ENCODE measurements around the gene NFIX.

Gene NFIX

GRCh38 chr19:13099073-13099999 is 104.1 kb downstream of the NFIX start:
- no peak for TF ChIP-seq CTCF (IDR thresholded peaks at IDR 0.05; ENCODE audit: borderline replicate concordance, control extremely low read depth, extremely low read depth, insufficient read depth, missing control alignments)
- in situ Hi-C loops (cut with MboI; ENCODE audit: low sequenced_read_pairs, unreplicated experiment), result no loop called here
- peak; percentile 86 for DNase-seq (ENCODE audit: low spot score)

- TF ChIP-seq CTCF (IDR thresholded peaks at IDR 0.05; ENCODE audit: borderline replicate concordance, control extremely low read depth, extremely low read depth, insufficient read depth, missing control alignments), result no peak
- in situ Hi-C loops (cut with MboI; ENCODE audit: low sequenced_read_pairs, unreplicated experiment), result no loop called here
- peak; percentile 87 for DNase-seq (ENCODE audit: low spot score)
Observed at GRCh38 chr19:13100031-13100588, 104.8 kb downstream of the NFIX start.

- DNase-seq (ENCODE audit: low spot score), result no peak
- TF ChIP-seq CTCF (IDR thresholded peaks at IDR 0.05; ENCODE audit: borderline replicate concordance, control extremely low read depth, extremely low read depth, insufficient read depth, missing control alignments), result peak; percentile 31
- in situ Hi-C loops (cut with MboI; ENCODE audit: low sequenced_read_pairs, unreplicated experiment), result no loop called here
Observed at GRCh38 chr19:13100841-13101589, 105.7 kb downstream of the NFIX start.

GRCh38 chr19:13101590-13102415 is 106.5 kb downstream of the NFIX start:
- TF ChIP-seq CTCF (IDR thresholded peaks at IDR 0.05; ENCODE audit: borderline replicate concordance, control extremely low read depth, extremely low read depth, insufficient read depth, missing control alignments), result no peak
- in situ Hi-C loops (cut with MboI; ENCODE audit: low sequenced_read_pairs, unreplicated experiment), result no loop called here
- DNase-seq (ENCODE audit: low spot score), result no peak

DNA sequence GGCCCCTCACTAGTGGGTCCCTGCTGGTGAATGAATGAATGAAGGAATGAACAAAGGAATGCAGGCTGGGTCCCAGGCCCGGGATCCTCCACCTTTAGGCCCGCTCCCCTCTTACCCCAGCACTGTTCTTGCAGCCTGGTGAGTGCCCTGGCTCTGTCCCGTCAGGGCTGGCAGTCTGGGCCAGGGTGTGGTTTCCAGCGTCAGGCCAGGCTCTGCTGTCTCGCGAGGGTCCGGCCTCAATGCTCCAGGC is 107.1 kb downstream of the NFIX start:
- in situ Hi-C loops (cut with MboI; ENCODE audit: low sequenced_read_pairs, unreplicated experiment), result no loop called here

More for the DNA sequence above, 107.1 kb downstream of the NFIX start:
- no peak for TF ChIP-seq CTCF (IDR thresholded peaks at IDR 0.05; ENCODE audit: borderline replicate concordance, control extremely low read depth, extremely low read depth, insufficient read depth, missing control alignments)
- no peak for DNase-seq (ENCODE audit: low spot score)
